Measurements from ENCODE around the gene RSL1D1. TPM values are rescaled to one million over a fixed set of nuclear protein-coding genes. Genes with fewer than 3 reads are reported as not detected.

RSL1D1 gene
- total and polyA plus RNA-seq, 2 of the 8 experiments (the other 6 are each of a cell fraction or from before 2014, with no cell fraction given), result 41.3 to 292 TPM

DNA sequence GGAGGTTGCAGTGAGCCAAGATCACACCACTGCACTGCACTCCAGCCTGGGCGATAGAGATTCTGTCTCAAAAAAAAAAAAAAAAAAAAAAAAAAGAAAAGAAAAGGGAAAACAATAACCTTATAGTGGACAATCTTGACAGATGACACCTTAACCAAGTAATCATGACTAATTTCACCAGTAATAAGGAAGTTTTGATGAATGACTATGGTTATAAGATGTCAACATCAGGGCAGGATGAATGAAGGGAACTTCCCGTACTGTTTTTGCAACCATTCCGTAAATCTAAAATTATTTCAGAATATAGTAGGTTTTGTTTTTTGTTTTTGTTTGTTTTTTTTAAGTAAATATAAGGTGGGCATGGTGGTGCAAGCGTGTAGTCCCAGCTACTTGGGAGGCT, 41.4 kb upstream of the RSL1D1 start (continued):
- TF ChIP-seq KDM5A (IDR thresholded peaks at IDR 0.05; ENCODE audit: low read length) (no peak), TEAD4 (IDR thresholded peaks at IDR 0.05; ENCODE audit: low read depth, low read length) (no peak), RXRA (IDR thresholded peaks at IDR 0.05; ENCODE audit: insufficient read depth, low read depth, low read length) (no peak)

All from H1 (cell line).